GM08714 (cell line): ENCODE results near the gene PIAS1.

ENCODE experiments used
- H3K4me3 ChIP-seq: fragments of 200-500 bp; sonication (Bioruptor generic); 2 replicates; pipeline ENCODE4 v1.5.1; 2014; ENCODE audit warnings: mild to moderate bottlenecking, low read length, inconsistent platforms
- ZNF274 ChIP-seq: IDR thresholded peaks from 2 replicates; pipeline ENCODE4 v1.6.1; 2012; ENCODE audit warnings: mild to moderate bottlenecking, low read depth, low read length

PIAS1 gene

DNA sequence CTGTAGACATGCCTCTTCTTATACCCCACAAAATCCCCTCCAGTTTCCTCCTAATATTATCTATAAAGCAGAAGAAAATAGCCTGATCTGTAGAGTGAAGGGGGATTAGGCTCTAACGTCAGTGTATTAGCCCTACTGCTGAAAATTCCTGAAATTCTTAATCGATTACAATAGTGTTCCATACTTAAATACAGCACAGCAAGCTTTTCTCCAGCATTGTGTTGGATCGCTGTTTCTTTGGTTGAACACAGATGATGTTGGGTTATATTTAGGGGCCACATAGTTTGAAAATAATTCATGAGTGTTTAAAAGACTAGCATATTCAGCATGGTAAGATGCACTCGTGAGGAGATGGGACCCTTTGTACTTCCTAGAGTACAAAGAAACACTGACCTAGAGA, 52.5 kb downstream of the PIAS1 start:
- H3K4me3 ChIP-seq, result no peak overlapping the region
- no peak for TF ChIP-seq ZNF274

DNA sequence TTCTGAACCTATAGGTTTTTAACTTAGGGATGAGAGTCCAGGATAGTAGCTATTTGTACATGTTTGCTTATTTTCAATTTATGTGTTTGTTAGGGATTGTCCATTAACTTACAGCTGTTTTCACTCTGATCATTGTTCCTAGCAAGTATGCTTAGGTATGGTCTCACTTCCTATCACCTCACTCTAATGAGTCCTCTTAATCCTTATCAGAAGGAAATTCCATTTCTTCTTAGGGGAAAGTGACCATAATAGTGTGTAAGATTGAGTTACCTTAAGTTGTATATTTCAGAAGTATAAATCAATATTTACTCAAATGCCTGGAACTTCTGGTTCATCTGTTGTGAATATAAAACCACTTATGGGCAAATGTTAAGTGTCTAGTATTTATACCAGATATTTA, 53.0 kb downstream of the PIAS1 start:
- no peak for TF ChIP-seq ZNF274
- H3K4me3 ChIP-seq, result no peak overlapping the region

DNA sequence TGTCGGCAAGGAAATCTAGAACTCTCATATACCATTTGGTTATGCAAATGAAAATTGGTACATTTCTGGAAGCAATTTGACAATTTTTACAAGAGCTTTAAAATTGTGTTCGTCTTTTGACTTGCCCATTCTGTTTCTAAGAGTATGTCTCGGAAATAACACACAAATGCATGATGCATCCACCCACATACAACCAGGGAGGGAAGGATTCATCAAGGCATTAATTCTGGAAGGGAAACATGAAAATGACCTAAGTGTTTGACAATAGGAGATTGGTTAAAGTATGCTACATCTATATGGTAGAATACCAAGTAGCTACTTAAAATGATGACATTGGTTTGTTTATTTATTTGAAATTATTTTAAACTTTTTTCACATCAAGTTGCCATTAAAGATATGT, 58.6 kb downstream of the PIAS1 start:
- H3K4me3 ChIP-seq, result no peak overlapping the region
- TF ChIP-seq ZNF274, result no peak

DNA sequence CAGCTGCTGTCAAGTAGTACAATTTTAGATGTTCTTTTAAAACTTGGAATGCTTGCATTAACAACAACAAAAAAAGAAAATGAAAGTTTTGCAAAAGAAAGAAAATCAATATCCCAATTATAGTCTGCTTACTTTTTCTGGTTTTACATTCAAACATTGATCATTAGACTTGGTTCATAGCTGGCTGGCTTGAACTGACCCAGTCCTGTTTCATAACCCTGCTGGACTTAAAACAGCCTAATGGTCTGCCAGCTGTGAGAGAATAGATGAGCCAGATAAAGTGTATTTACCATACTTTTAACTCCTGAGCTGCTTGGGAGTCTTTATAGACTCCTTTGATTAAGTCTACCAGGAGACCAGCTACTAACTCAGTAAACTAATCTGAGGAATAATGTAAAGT, 59.2 kb downstream of the PIAS1 start:
- H3K4me3 ChIP-seq, result no peak overlapping the region
- no peak for TF ChIP-seq ZNF274

DNA sequence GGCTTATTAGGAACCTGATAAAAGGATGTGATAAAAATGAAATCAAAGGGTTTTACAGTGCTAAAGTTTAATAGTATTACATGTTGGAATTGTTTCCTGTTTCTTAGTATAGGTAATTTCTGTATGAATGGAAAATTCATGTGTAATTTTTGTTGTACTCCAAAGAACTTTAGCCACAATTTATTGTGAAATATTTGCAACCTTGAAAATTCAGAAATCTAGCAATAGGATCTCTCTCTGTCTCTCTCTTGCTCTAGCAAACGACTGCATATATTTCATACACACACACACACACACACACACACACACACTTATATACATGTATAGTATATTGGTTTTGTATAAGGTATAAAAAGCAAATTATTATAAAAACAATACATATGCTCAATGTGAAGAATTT, 59.6 kb downstream of the PIAS1 start:
- H3K4me3 ChIP-seq, result no peak overlapping the region

DNA sequence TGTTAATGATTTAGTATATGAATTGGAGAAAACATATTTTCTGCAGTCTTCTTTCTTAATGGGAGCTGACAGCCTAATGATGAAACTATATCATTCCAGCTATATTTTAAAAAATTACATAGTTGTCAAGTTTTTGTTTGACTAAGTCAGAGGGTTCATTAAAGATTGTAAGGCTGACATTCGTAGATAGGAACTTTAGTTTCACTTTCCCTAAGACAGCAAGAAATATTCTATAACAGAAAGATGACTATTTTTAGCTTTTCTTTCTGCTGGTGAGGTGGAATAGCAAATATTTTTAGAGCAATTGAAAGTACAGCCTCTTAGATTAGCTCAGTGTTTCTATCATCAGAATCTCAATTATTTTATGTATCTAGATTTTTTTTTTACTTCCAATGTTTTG, 60.2 kb downstream of the PIAS1 start:
- peak overlapping the region; percentile 45; the same call in 1 of the 2 replicates for H3K4me3 ChIP-seq

More for the DNA sequence above, 59.6 kb downstream of the PIAS1 start:
- TF ChIP-seq ZNF274, result no peak

GRCh38 chr15:68114840-68115239, 60.7 kb downstream of the PIAS1 start:
- TF ChIP-seq ZNF274, result no peak
- peak overlapping the region; percentile 45; the same call in 1 of the 2 replicates for H3K4me3 ChIP-seq

More for the DNA sequence above, 60.2 kb downstream of the PIAS1 start:
- no peak for TF ChIP-seq ZNF274

- no peak for TF ChIP-seq ZNF274
- H3K4me3 ChIP-seq, result no peak overlapping the region
Observed at GRCh38 chr15:68124700-68125099, 70.6 kb downstream of the PIAS1 start.

- no peak for TF ChIP-seq ZNF274
- H3K4me3 ChIP-seq, result no peak overlapping the region
Observed at GRCh38 chr15:68126396-68126795, 72.3 kb downstream of the PIAS1 start.

GRCh38 chr15:68129072-68129471, 75.0 kb downstream of the PIAS1 start:
- no peak overlapping the region for H3K4me3 ChIP-seq

GRCh38 chr15:68130851-68131250, 76.7 kb downstream of the PIAS1 start:
- no peak for TF ChIP-seq ZNF274
- no peak overlapping the region for H3K4me3 ChIP-seq

More at GRCh38 chr15:68129072-68129471, 75.0 kb downstream of the PIAS1 start:
- TF ChIP-seq ZNF274, result no peak

DNA sequence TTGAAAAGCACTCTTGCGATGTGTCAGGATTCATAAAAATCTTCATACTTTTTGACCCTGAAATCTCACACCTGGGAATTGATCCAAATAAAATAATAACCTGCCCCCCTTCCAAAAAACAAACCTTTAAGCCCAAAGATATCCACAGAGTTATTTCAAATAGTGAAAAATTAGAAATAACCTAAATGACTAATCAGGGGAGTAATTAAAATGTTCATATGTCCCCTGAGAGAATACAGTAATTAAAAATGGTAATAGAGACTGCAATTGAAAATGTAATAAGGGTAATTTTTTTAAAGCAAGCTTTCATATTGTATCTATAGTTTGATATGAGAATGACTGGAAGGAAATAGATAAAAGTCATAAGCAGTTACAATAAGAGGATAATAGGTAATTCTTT, 83.0 kb downstream of the PIAS1 start:
- no peak overlapping the region for H3K4me3 ChIP-seq
- no peak for TF ChIP-seq ZNF274

GRCh38 chr15:68143129-68143528, 89.0 kb downstream of the PIAS1 start:
- TF ChIP-seq ZNF274, result no peak
- no peak overlapping the region for H3K4me3 ChIP-seq

DNA sequence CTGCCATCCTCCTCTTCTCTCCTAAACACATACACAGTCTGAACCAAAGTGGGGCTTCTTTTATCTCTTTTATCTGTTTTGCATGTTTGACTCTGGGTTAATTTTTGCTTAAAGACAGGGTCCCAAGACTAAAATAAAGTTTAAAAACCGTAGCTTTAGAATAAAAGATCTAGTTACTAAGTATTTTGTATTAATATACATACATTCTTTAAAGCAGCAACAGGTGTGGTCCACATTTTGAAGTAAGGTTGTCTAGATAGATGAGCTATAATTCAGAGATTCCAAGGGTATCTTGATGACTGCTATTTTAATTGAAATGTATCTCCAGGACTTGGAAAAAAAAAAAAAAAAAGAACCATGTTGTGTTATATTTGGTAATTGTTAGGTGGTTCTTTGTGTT, 89.7 kb downstream of the PIAS1 start:
- H3K4me3 ChIP-seq, result no peak overlapping the region
- TF ChIP-seq ZNF274, result no peak

DNA sequence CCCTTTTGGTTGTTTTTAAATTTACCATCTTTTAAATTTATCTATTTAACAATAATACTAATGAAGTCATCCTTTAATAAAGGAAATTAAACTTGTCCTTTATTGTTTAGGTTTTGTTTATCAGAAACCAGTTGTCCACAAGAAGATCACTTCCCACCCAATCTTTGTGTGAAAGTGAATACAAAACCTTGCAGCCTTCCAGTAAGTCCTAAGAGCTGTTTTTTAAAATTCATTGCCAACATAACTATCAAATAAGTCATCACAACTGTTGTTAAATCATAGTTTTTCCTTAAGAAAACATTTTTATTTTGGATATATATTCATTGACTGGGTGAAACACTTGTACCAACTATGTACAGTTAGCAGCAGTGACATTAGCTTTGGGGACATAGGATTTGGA, 91.6 kb downstream of the PIAS1 start:
- no peak for TF ChIP-seq ZNF274
- no peak overlapping the region for H3K4me3 ChIP-seq

DNA sequence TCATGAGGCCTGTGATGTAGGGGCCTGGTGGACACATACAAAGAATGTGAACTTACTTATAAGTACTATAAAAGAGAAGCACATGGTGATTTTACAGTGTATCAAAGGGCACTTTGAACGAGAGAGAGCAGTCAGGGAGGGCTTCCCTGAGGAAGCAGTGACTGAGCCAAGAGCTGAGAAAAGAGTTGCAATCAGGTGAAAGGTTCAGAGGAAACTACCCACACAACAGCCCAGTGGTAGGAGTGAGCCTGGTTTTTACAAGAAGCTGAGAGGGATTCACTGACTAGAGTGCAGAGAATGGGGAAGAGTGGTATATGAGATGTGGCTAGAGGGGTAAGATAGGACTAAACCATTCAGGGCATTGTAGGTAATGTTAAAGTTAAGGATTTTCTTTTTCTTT, 93.9 kb downstream of the PIAS1 start:
- TF ChIP-seq ZNF274, result no peak

GRCh38 chr15:68149059-68149458, 94.9 kb downstream of the PIAS1 start:
- H3K4me3 ChIP-seq, result no peak overlapping the region

More for the DNA sequence above, 93.9 kb downstream of the PIAS1 start:
- no peak overlapping the region for H3K4me3 ChIP-seq

DNA sequence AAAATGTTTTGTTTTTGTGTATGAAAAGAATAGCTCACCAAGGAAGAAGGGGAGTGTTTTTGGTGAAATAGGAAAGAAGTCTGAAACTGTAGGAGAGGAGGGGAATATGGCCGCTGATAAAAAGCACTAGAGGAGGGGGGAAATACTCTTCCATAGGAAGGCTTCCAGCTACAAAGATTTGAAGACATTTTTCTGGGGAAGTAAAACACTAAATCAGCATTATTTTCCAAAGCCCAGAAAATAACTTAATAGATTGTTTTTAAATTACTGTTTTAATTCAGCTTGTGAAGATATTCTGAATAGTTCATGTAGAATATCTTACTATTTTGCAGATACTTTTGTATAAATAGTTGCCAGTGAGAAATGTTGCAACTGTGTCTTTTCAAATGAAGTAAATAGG, 96.1 kb downstream of the PIAS1 start:
- TF ChIP-seq ZNF274, result no peak
- no peak overlapping the region for H3K4me3 ChIP-seq

More at GRCh38 chr15:68149059-68149458, 94.9 kb downstream of the PIAS1 start:
- TF ChIP-seq ZNF274, result no peak
